ENCODE measurements around the gene LPP.

- TF ChIP-seq CTCF (IDR thresholded peaks at IDR 0.05; ENCODE audit: low read depth, low read length, poor library complexity, severe bottlenecking): no peak
- TF ChIP-seq EZH2phosphoT487 (IDR thresholded peaks at IDR 0.05; ENCODE audit: borderline replicate concordance, low read length): no peak
Observed at GRCh38 chr3:188796122-188796631, 642.2 kb downstream of the LPP start.
